ENCODE results near the gene TMEM176B.
"Not testable (repeated sequence)": the region's sequence is repeated elsewhere in the genome, so short reads cannot be mapped to it uniquely, and the experiment has no call there.

TMEM176B gene

GRCh38 chr7:150790416-150791075 lies 9.6 kb downstream of the TMEM176B start:
- DNase-seq (ENCODE audit: low read depth): no peak

GRCh38 chr7:150788474-150789269 lies 11.5 kb downstream of the TMEM176B start:
- no peak for DNase-seq (ENCODE audit: low read depth)

- DNase-seq (ENCODE audit: low read depth): no peak
Measured at GRCh38 chr7:150787321-150788281, 12.6 kb downstream of the TMEM176B start.

GRCh38 chr7:150784954-150785353 lies 15.2 kb downstream of the TMEM176B start:
- DNase-seq (ENCODE audit: low read depth): no peak

DNA sequence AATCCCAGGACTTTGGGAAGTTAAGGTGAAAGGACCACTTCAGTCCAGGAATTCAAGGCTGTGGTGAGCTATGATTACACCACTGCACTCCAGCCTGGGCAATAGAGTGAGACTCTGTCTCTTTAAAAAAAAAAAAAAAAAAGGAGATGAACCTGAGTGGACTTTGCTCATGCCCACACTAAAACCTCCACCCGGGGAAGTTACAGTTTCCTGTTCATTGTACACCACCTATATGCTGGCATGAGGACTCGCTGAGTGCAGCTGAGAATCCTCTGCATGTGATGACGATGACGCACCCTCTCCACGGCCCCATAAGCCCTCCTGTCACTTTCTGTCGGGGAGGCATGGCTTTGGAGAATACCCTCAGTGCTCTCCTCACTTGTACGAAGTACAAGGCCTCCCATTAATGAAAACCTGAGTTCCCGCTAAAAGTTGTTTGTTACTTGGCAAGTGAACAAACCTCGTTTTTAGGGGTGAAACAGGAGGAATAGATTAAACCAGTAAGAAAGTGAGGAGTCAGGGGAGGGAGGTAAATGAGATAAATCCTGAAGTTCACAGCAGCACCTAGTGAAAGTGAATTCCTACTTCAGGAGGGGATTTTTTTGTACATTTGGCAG lies 15.9 kb downstream of the TMEM176B start:
- no peak for DNase-seq (ENCODE audit: low read depth)

DNA sequence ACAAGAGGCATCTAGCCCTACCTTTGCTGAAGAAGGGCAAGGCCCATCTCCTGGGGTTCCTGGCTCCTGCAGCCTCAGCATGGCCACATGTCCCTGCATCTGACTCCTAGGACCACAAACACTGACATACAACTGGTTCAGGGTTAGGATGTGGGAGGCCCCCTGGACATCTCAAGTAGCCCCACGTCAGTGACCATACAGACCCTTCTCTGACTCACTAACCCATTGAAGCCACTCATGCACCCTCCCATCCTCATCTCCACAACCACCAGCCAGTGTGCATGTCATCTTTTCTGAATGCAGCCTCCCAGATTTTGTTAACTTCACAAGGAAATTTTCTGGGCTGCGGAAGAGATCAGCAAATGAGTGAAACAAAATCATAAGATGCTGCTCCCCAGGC lies 18.2 kb downstream of the TMEM176B start:
- no peak for DNase-seq (ENCODE audit: low read depth)

GRCh38 chr7:150781103-150781502 lies 19.1 kb downstream of the TMEM176B start:
- no peak for DNase-seq (ENCODE audit: low read depth)

- DNase-seq (ENCODE audit: low read depth): no peak
Measured at GRCh38 chr7:150780292-150780691, 19.9 kb downstream of the TMEM176B start.

GRCh38 chr7:150778738-150779301 lies 21.3 kb downstream of the TMEM176B start:
- peak; percentile 54 for DNase-seq (ENCODE audit: low read depth)

- no peak for DNase-seq (ENCODE audit: low read depth)
Measured at GRCh38 chr7:150778014-150778737, 22.0 kb downstream of the TMEM176B start.

- DNase-seq (ENCODE audit: low read depth): not testable (repeated sequence)
Measured at GRCh38 chr7:150774131-150774530, 26.0 kb downstream of the TMEM176B start.

DNA sequence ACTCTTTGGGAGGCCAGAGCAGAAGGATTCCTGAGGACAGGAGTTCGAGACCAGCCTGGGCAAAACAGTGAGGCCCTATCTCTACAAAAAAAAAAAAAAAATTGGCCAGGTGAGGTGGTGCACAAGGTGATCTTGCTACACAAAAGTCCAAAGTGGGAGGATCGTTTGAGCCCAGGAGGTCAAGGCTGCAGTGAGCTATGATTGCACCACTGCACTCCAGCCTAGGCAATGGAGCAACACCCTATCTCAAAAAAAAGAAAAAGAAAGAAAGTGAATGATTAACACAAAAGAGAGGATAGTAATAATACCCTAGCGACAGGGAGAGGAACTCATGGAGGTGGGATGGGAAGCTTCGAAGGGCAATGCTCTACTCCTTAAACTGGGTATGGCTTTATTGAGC lies 30.4 kb downstream of the TMEM176B start:
- DNase-seq (ENCODE audit: low read depth): no peak

- no peak for DNase-seq (ENCODE audit: low read depth)
Measured at GRCh38 chr7:150766334-150766709, 33.8 kb downstream of the TMEM176B start.

DNA sequence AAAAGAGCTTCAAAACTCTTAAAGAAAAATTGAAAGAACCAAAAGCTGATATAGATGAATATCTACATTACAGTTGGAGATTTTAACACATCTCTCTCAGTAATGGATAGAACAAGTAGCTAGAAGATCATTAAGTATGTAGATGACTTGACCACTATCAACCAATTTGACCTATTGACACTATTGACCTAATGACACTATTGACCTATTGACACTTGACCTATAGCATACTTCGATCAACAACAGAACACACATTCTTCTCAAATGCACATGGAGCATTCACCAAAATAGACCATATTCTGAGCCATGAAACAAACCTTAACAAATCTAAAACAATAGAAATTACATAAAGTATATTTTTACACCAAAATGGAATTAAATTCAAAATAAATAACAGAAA lies 40.7 kb downstream of the TMEM176B start:
- no peak for DNase-seq (ENCODE audit: low read depth)

- DNase-seq (ENCODE audit: low read depth): no peak
Measured at GRCh38 chr7:150756858-150757257, 43.3 kb downstream of the TMEM176B start.

- DNase-seq (ENCODE audit: low read depth): no peak
Measured at GRCh38 chr7:150756166-150756565, 44.0 kb downstream of the TMEM176B start.

DNA sequence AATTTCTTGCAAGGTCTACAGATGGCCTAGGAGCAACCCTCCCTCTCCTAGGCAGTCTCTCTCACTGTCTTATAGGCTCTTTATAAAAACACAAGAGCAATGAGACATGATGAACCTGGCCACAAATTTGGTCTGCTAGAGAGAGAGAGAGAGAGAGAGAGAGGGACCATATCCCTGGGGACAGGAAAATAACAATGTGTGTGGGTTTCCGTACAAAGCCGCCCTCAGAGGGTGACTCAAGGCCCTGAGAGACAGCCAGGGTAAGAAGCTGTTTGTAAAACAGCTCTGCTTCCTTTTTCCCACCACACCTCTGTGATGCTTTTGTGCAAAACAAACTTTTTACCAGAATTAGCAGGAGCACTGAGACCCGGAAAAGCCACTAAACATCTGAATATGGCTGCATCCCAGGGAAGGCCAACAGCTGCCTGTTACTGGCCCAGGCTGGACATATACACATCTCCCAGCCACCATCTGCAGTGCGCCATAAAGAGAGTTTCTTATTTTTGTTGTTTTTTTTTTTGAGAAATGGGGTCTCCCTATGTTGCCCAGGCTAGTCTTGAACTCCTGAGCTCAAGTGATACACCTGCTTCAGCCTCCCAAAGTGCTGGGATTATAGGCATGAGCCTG lies 44.6 kb downstream of the TMEM176B start:
- peak; percentile 57 for DNase-seq (ENCODE audit: low read depth)

GRCh38 chr7:150754951-150755350 lies 45.2 kb downstream of the TMEM176B start:
- no peak for DNase-seq (ENCODE audit: low read depth)

DNA sequence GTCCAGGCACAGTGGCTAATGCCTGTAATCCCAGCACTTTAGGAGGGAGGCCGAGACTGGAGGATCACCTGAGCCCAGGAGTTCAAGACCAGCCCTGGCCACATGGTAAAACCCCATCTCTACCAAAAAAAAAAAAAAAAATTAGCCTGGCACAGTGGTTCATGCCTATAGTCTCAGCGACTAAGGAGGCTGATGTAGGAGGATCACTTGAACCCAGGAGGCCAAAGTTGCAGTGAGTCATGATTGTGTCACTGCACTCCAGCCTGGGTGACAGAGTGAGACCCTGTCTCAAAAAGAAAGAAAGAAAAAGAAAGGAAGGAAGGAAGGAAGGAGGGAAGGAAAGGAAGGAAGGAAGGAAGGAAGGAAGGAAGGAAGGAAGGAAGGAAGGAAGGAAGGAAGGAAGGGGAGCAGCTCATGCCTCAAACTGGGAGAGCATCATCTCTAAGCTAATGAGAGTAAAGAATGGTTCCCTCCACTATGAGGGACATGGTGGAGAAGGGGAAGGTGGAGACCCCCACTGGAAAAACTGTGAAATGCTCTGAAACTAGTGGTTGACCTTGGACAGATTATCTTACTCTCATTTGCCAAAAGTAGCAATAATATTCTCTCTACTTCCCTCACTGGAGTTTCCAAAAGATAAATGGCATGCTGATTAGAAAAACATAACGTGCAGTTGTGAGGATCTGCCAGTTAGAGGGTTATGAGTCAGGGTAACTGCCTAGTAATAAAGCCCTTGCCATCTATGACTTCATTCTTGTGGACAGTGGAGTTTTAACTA lies 46.1 kb downstream of the TMEM176B start:
- DNase-seq (ENCODE audit: low read depth): no peak

DNA sequence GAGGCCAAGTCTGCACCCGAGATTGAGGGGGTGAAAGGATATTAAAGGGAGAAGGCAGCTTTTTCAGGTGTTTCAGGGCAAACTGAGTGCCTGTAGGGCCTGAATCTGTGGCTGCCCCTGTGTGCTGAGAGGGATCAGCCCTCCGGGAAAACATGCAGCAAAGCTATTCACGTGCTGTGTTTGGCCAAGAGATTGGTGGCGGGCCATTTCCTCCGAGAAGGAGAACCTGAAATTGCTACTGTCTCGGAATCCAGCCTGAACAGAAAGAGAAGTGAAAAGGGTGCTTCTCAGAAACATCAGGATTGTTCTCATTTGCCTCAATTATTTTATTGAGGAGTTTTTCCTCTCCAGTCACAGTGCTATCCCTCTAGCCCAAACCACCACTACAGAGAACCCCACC lies 46.9 kb downstream of the TMEM176B start:
- no peak for DNase-seq (ENCODE audit: low read depth)
